Measurements from ENCODE around the gene SPZ1.
"Not testable (repeated sequence)": the region's sequence is repeated elsewhere in the genome, so short reads cannot be mapped to it uniquely, and the experiment has no call there.

The SPZ1 gene

DNA sequence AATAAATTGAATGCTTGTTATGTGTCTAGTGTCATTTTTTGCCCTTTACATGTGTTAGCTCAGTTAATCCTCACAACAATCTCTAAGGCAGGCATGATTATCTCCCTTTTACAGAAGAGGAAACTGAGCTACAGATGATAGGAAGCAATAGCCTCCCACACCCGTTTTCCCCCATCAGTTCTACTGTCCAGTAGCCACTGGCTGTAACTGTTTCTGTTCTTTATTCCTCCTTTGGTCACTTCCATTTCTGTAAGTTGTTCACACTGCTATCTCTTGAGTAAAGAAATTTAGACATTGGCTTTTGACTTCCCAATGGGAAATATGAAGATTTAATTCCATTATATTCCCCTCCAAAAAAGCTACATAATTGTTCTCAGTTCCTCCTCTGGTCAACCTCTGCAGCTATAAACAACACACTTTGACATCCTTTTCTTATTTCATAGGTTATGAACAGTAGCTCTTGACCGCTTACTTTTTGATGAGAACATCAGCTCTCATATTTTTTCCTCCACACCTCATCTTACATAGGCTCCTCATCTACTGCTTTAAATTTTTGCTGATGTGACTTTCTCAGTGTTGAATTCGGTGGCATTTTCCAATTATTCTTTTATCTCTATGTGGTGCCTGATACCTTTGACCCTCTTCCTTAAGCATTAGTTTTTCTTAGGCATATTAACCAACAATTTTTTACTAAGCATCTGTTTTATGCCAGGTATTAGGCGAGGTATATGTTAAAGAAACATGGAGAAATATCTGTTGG, 21.4 kb downstream of the SPZ1 start:
- DNase-seq: no peak

DNA sequence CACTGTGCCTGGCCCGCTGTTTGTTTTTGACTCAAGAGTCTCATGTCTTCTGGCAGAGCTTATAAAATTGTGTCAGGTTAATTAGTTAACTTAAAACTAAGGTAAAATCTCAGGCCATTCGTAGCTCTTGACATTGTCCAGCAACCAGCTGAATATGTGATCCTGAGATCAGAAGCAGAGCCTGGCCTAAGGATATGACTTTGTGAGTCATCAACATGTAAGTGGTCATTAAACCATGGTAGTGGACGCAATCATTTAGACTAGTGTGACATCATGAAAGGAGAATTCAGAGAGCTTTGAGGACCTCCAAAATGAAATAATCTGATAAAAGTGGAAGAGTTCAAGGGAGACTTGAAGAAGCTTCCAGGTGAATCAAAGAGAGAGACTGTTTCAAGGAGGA, 23.3 kb downstream of the SPZ1 start:
- no peak for DNase-seq

DNA sequence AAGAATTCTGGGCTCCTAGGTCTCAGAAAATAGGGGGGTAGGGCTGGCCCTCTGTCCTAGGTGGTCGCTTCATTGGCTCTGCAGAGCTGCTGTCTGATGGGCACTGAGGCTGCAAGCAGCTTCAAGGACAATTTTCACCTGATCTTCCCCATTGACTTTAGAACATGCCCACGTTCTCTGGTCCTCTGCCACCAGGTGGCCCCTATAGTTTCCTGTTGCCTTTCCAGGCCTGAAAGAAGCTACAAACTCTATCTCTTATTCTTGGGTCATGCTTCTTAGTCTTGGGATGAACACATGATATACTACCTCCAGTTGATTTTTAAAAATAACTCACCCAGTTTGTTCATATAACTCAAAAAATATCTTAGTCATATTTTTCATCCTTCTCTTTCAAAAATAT, 26.3 kb downstream of the SPZ1 start:
- DNase-seq: peak; percentile 10

DNA sequence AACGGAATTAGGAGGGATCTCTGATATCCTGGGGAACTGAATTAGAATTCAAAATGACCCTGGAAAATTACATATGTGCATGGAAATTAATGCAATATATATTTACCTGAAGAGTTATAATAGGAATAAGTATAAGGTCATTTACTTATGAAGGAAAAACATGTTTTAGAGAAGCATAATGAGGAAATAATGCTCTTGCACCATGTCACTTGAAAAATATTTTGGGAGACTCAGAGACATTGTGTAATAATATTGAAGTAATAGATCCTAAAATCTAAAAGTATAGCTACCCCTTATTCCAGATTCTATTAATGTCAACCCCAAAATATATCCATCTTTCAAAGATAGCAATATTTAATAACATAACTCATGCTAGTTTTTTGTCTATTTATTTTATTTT, 28.4 kb downstream of the SPZ1 start:
- DNase-seq: no peak

DNA sequence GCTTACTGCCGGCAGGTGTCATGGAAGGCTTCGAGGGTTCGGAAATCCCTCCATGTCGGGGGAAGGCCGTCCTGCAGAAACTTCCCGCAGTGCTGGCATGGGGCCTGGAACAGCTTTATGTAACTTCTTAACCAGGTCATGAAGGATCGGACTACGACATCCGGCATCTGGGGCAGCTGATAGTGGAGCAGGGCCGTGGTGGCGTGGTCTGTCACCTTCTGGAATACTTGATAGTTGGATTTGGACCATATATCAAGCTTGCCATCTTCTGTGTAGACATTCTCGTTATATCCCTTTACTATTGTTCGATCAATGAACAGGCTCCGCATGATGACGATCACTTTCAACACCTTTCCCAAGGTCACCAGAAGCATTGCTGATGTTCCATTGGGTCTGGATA, 31.2 kb downstream of the SPZ1 start:
- DNase-seq: not testable (repeated sequence)

DNA sequence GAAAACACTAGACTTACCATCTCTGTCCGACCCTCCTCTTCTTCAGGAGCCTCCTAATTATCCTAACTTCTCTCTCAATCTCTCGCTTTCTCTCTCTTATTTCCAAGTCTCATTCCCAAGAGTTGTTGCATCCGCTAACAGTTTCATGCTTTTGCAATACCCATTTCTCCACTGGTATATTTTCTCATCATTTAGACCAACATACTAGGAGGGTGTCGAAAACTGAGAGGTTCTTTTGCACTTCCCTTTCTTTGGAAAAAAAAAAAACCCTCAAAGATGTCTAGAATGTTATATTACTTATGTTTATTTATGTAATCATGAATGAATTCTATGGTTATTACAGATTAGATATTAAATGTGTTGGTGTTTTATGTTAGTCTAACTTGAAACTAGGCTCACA, 35.9 kb downstream of the SPZ1 start:
- DNase-seq: no peak

DNA sequence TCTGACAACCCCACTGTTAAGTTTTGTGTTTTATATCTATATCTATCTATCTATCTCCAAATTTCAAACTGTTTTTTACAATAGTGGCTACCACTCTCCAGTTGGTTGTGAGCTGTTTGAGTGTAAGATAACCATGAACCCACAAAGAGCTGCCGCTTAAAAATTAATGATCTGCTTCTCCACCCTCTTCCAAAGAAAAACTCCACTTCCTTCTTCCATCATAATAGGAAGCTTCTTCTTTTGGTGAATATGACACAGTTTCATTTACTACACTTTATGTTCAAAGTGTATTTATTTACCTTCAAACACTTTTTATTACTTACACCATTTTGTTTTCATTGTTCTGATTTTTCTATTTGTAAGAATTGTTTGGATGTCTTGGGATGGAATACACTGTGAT, 37.9 kb downstream of the SPZ1 start:
- no peak for DNase-seq

DNA sequence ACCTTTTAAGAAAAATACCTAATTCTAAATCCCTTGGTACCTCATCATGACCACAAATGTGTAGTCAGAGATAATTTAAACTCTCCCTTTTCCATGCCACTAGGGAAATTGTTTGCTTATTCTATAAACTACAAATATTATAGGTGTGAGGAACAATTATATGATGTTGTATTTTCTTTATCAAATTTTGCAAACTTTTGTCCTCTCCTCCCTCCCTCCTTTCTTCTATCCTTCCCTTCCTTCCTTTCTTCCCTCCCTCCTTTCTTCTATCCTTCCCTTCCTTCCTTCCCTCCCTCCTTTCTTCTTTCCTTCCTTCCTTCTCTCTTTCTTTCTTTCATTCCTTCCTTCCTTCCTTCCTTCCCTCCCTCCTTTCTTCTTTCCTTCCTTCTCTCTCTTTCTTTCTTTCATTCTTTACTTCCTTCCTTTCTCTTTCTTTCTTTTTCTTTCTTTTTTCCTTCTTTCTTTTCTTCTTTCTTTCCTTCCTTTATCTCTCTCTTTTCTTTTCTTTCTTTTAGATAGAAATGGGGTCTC, 41.2 kb downstream of the SPZ1 start:
- DNase-seq: no peak

DNA sequence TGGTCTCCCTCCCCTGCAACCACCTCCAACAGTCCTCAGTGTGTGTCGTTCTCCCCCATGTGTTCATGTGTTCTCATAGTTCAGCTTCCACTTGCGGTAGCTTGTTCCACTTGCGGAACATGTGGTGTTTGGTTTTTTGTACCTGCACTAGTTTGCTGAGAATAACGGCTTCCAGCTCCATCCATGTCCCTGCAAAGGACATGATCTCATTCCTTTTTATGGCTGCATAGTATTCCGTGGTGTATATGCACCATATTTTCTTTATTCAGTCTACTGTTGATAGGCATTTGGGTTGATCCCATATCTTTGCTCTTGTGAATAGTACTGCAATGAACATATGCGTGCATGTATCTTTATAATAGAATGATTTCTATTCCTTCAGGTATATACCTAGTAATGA, 45.1 kb downstream of the SPZ1 start:
- DNase-seq: no peak

DNA sequence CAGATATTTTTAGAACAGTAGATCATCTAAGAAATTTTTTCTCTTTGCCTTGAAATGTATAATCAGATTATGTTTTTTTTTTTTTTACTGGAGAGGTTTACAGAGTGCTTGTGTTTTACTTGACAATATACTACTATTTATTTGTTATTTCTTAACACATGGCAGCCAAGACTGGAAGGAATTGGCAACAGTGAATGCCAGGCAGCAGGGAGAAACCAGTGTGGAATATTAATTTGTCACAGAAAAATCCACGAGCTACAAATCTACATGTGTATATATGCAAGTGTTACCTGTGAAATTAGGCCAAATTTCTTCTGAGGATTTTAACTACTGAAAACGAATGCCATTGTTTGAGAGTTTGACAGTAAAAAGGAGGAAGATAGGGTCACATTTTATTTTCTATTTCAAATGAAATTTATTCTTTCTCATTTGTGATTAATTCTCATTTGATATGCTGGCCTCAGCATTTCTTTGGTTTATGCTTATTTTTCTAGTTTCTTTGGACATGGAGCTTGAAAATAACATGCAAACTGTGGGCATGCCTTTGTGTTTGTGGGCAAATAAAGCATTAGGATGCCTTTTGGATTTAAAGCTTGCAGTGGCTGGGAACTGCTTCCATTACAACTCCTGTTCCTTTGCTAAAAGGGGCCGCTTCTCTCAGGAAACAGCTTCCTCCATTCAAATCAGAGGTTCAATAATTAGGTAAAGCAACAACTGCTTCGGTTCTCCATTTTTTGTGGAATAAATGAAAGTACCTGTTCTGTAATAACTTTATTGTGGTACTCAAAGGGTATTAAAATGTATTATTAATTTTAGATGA, 49.1 kb downstream of the SPZ1 start:
- no peak for DNase-seq

DNA sequence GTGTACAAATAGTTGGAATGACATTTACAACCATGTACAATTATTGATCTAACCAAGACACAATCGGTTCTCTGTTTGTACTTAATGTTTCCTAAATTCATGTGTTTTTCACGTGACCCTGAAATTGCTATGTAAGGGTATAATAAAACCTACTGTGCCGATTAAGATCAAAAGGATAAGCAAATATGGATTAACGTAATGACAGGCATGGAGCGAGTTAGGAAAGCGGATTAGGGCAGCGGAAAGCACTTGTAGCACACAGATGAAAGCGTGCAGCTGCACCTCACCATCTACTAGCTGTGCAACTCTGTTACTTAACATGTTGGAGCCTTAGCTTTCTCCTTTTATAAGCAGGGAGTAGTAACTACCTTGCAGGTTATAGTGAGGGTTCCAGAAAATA, 49.7 kb downstream of the SPZ1 start:
- no peak for DNase-seq

DNA sequence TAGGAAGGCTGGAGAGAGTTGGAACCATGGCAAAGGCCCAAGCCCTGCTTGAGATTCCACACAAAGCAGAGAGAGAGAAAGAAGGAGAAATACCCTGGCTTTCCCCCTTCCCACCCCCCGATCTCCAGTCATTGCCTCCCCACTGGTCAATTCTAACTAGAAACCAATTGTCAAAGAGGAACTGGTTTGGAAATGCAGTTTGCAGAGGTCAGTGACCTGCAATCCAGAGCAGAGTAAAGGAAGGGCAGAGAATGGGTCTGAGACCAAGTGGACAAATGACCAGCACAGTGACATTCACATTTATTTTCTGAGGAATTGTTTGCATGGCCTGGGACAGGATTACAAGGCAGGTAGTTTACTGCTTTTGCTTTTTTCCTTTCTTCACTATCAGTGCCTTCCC, 50.6 kb downstream of the SPZ1 start:
- no peak for DNase-seq
